HG02588 (cell line): ENCODE measurements around the gene IGFL3.
"Not testable (repeated sequence)": the region's sequence is repeated elsewhere in the genome, so short reads cannot be mapped to it uniquely, and the experiment has no call there.

ENCODE experiments used
- ATAC-seq: cut with Tn5 transposase; IDR thresholded peaks from one replicate; pipeline ENCODE4 v1.9.1; 2021; ENCODE audit warnings: mild to moderate bottlenecking, moderate library complexity; ENCODE audit not compliant: unreplicated experiment

Gene IGFL3

DNA sequence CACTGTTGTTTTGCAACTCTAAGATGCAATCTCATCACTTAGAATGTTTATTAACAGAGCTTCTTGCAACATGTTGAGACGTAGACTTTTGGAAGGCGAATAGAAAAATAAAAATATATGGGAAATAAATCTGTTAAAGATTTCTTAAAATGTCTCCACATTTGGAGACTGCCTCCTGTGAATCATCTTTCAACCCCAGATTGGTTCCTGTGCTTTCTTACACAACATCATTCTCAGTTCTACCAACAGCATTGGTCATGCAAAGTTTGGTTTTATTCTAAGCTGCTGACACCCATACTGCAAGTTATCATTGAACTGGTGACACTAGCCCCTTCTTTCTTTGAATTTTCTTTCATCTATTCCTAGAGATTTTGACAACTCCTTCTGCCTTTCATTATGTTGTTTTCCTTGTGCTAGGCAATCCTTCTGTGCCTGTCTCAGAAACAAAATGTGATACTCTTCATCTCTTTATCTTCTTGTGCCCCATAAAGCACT is 1.6 kb upstream of the IGFL3 start:
- ATAC-seq, result no peak

DNA sequence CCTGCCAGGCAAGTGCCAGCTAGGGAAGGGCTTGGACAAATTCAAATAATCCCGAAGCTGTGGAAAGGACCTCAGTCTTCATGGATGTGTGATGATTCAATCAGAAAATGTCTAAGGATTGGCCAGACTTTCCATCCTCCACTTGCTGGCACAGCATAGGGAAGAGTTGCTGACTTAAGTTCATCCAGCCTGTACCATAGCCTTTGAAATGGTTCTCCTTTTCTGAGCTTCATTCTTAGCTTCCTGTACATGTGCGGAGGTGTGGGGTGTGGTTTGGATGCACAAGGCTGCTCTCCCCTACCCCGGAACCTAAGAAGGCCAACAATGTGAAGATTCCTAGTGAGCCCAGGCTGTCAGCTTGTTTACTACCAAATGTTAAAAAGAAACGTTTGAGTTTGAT is 959 bp upstream of the IGFL3 start:
- ATAC-seq, result no peak

DNA sequence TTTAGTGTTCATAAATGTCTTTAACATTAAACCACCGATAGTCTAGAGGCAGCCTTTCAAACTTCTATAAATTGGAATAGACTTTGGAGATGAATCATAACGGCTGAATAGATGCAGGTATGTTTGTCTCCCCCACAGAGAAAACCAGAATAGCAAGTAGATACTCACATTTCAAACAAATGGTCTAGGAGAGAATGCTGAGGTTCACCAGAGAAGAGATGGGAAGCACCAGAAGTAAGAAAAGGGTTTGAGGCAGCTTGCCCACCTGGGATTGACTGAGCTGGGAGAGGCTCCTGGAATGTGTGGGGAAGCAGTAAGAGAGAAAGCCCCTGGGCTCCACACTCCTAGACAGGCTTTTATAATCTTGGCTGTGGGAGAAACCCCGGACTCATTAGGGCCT is 6.4 kb downstream of the IGFL3 start:
- no peak for ATAC-seq

DNA sequence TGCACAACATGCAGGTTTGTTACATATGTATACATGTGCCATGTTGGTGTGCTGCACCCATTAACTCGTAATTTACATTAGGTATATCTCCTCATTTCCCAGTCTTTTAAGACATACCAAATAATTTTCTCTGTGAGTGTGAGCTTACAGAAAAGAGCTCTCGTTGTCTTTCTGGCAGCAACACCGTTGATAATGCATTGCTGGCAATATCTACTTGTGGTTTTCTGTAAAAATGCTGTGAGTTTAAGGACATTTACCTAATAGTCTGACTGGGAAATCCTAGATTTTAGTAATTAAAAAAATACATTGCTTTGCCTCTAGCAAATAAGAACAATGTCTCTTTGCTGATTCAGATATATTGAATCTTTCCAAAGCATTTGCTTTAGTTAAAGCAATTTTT is 8.4 kb downstream of the IGFL3 start:
- ATAC-seq, result no peak

DNA sequence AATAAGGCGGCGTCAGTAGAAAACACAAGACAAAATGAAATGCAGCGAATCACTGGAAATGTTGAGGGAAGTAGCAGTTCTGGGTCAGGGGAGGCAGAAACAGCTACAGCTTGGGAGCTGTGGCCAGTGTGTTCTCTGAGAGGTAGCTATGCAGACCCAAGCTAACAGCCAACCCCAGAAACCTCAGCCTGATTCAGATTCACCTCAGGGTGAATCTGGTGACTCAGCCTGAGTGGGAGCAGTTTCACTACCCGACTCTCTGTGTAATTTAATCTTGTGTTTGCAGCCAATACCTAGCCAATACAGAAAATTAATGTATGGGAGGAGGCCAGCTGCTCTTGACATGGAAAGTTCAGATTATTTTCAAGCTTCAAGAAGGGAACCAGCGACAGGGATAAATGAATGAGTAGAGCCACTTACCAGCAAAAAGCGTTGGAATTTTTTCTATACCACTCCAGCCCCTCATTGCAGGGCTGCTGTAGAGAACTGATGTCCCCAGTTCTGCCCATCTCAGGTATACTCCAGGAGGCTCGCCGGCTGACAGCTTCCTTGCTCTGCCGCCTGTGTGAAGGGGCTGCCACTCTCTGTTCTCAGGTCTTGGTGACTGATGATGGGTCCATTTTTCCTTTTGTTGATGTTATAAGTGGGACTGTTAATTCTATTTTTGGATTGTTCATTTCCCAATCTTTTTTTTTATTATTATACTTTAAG is 8.9 kb downstream of the IGFL3 start:
- no peak for ATAC-seq

DNA sequence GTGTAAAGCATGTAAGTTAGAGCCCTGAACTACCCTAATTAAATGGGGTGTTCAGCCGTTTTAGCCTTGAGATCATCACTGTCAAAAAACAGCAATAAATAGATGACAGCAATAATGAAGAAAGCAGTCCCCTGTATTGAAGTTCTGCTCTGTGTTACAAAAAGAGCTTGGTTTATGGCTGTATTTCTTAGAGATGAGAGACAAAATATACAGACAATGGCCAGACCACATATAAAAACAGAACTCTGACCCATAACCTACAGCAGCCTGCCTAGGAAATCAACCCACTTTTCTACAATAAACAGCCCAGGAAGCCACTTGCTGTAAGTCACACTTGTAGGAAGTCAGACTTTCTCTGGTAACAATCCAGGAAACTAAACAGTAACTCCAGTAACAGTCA is 10.8 kb downstream of the IGFL3 start:
- ATAC-seq, result no peak

DNA sequence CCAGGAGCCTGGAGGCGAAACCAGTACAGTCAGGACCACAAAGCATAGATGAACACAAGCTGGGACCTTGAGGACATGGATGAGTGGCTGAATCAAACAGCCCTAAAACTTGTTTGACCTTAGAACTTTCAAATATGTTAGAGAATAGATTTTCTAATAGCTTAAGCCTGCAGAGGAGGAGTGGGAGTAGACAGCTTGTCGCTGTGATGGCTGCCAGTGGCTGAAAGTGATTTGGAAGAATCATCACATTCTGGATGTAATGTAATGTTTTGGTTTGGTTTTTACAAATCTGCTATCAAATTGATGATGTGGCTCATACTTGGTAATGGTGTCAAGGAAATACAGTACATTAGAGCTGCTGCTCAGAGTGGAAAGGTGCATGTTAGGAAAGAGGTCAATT is 12.0 kb downstream of the IGFL3 start:
- ATAC-seq, result no peak

DNA sequence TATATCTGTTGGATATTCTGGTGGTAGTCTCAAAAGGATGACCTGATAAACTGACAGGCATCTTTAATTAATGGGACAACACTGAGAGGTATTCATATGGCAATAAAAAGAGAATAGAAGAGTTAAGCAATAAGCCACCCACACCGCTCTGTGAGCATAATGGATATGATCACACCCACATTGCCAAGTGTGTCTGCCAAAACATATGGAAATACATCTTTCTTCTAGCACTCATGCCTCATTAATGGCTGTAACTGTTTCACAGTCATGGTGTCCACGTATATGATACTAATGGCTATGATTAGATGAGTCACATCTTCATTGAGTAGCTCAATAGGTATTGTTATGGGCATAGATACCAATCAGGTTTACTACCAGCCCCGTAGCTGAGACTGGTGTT is 13.1 kb downstream of the IGFL3 start:
- no peak for ATAC-seq

DNA sequence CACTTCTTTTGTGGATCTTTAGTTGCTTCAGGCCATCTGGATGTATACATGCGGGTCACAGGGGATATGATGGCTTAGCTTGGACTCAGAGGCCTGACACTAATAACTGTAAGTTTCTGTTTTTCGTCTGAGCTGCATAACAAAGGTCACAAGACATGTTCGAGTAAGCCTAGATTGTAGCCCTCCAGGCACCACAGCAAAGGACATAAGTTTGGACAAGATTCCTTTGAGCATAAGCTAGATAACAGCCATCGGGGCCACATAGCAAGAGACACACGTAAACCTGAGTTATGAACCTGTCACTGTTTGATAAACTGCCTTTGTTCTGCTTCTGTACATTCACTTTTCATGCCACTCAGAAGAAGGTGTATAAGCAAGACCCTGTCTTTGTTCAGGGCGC is 14.6 kb downstream of the IGFL3 start:
- no peak for ATAC-seq

DNA sequence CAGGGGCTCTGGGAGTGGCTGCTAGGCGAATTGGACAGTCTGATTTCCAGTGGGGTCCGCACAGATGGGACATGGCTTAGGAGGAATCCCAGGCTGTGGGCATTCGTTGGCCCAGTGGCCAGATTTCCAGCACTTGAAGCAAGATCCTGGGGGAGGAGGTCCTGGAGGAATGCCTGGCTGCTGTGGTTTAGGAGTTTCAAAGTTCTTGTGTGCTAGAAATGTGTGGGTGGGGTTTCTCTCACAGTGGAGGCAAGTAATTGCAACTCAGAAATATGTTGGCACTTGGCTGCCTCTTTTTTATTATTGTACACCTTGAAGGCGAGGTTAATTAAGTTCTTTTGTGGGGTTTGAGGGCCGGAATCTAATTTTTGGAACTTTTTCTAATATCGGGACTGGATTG is 17.1 kb downstream of the IGFL3 start:
- no peak for ATAC-seq

DNA sequence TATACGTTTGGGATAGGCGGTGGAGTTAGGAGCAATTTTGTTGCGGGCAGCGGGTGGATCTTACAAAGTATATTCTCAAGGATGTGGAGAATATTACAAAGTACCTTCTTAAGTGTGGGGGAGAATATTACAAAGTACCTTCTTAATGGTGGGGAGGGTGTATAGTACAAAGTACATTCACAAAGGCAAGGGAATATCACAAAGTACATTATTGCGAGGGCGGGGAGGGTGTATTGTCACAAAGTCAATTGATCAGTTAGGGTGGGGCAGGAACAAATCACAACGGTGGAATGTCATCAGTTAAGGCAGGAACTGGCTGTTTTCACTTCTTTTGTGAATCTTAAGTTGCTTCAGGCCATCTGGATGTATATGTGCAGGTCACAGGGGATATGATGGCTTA is 22.2 kb downstream of the IGFL3 start:
- ATAC-seq, result not testable (repeated sequence)

DNA sequence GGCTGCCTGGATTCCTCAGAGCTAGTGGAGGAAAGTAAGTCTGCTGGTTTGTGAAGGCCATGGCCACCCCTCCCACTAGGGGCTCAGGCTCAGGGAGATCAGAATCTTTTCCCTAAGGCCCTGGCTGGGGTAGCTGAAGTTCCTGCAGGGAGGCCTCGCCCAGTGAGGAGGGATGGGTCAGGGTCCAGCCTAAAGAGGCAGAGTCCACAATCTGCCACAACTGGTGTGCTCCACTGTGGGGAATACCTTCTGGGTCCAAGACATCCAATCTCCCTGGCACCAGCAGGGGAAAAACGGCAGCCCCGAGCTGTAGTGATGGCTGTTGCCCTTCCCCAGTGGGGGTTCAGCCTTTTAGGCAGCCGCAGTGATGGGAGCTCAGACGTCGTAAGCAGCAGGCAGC is 23.2 kb downstream of the IGFL3 start:
- ATAC-seq, result no peak

DNA sequence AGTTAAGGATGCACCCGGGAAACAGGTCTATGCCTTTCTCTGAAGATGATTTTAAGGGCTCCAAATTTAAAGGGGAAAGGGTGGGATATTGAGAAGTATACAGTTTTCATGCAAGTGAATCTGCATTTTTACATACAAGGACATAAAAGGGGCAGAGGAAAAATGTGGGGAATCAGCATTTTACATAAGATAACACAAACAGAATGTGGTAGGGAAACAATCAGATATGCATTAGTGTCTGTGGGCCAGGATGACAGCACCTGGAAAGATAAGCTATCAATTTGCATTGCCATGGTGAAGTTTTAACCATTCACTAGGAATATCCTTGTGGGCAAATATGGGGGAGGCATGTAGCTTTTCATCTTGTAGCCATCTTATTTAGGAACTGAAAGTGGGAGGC is 24.1 kb downstream of the IGFL3 start:
- no peak for ATAC-seq

DNA sequence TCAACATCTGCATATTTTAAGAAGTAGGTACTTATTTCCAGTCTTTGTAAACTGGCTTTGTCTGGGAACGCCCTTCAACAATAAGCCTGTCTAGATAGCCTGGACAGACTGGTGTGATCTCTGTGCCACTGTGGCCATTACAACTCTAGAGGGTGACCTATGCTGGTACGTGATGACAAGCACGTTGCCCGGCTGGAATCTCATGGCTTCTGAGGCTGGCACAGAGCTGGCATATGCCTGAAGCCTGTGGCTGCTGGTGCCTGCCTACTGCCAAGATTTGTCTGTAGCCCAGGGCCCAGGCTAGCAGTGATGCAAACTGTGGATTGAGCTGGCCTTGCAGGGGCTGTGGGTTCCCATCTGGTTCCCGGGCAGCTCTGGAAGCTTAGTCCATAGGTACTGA is 34.0 kb downstream of the IGFL3 start:
- no peak for ATAC-seq

DNA sequence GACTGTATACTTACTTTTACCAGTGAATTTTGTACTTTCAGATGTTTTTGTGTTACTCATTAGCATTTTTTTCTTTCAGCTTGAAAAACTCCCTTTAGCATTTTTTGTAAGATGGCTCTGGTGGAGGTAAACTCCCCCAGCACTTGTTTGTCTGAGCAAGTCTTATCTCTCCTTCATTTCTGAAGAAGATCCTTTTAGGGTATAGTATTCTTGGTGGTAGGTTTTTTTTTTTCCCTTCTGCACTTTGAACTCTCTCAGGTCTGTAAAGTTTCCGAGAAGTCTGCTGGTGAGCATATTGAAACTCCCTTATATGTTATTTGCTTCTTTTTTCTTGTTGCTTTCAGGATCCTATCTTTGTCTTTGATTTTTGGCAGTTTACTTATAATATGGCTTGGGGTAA is 35.1 kb downstream of the IGFL3 start:
- ATAC-seq, result no peak

DNA sequence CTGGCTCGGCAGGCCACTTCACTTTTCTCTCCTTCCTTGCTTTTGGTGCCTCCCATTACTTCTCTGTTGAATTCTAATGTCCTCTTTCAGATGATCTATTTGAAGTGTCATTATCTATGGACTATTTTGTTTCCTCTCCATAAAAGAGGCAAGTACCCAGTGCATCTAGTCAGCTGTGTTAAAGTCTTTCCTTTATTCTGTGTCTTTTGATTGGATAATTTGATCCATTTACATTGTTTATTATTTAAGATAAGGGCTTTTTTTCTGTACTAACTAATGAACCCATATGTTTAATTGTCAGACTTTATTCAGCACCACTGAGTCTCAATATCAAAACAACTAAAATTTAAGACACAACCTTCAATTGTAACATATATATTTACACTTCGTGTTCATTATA is 36.4 kb downstream of the IGFL3 start:
- ATAC-seq, result no peak

DNA sequence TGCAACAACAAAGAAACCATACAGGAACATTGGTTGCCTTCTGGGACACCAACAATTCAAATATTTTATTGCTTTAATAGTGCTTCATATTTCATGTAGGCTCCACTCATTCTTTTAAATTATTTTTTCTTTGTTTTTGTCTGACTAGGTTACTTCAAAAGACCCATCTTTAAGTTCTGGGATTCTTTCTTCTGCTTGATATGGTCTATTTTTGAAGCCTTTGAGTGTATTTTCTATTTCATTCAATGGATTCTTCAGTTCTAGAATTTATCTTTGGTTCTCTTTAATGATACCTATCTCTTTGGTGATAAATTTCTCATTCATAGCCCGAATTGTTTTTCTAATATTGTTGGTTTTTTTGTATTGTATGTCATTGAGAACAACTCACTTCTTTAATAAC is 38.6 kb downstream of the IGFL3 start:
- no peak for ATAC-seq

DNA sequence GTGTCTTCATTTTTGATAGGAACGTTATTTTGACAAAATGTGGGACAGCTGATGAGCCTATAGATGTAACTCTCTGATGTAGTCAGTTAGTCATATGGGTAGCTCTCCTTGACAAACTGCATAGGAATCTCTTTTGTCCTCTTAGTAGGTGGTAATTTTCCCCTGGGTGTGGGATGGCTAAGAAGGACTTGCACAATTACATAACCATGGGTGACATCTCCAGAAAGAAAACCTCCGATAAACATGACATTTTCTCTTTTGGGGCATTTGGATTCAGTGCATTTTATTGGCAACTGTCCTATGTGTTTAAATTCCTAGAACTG is 41.8 kb downstream of the IGFL3 start:
- no peak for ATAC-seq

DNA sequence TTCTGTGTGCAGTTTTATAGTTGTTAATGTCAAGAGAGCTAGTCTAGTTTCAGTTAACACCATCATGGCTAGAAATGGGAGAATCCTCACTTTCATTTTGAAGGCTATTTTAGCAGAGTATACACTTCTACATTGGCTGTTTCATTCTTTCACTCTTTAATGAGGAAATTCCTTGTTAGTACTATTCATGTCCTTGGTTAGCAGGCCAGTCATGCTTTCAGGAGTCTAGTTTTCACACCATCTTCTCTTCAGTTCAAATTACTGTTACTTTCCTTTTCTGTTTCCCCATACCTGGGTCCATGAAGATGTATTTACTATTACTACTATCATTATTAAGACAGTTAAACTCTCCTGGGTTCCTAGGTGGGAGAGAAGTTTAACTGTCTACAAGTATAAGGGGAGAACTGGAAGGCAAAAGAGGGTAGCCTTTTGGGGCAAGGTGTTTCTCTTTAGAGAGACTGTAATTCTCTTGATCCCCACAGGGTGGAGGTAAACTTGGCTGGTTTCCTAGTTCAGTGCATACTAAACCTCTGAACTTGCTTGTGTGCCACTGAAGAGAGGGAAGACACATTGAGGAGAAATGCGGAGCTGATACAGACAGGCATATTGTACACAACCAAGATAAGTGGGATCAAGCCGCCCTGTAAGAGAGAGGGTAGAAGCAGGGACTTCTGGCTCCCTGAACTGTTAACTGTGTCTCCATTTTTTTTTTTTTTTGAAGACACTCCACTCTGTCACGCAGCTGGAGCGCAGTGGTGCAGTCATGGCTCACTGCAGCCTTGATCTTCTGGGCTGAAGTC is 42.4 kb downstream of the IGFL3 start:
- no peak for ATAC-seq

DNA sequence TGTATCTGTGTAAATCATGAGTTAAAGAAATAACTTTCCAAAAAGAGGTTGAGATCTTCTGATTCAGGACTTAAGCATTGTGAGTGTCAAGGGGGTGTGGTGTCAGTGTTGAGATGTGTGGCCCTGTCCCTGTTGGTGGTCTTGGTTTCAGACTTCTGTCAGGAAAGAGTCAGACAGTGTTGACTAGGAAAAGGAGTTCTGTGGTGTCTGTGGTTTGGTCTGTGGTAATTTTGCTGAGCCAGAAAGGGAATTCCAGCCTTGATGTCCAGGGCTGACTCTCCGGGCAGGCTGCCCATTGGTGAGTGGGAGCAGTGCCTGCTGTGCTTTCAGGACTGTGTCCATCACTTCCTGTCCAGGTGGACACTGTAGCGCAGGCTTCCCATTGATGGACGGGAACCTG is 43.9 kb downstream of the IGFL3 start:
- no peak for ATAC-seq

DNA sequence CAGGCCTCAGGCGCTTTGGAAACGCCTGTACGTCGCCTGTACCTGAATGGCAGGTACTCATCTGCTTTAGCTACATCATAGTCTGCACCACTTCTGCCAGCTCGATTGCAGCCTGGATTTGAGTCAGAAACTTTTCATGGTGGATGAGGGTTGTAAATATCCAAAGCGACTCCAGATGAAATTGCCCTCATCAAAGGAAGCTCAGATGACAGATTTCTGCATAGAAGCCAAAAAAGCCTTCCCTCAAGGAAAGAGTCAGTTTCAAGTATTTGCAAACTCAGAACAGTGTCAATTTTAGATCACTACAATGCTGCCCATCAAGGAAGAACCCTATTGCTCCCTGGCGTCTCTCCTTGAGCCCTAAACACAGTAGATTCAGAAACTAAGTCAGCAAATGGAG is 44.9 kb downstream of the IGFL3 start:
- ATAC-seq, result no peak

DNA sequence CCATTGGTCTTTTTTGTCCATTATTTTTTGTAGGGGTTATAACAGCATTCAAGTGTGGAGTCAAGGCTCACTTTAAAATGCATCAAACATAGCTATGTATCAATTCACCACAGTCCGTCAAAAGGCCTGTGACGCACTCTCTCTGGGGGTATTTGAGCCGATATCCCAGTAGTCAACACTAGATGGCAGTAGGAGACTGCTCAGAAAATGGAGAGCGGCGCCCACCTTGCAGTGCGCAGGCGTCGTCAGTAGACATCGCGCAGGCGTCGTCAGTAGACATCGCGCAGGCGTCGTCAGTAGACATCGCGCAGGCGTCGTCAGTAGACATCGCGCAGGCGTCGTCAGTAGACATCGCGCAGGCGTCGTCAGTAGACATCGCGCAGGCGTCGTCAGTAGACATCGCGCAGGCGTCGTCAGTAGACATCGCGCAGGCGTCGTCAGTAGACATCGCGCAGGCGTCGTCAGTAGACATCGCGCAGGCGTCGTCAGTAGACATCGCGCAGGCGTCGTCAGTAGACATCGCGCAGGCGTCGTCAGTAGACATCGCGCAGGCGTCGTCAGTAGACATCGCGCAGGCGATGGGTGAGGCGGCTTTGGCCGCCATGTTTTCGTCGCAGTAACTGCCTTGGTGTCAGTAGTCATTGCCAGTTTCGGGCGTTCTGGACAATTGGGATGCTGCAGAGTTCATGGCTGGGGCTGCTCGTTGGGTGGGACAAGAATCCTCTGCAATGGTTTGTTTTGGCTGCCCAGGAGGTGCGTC is 45.7 kb downstream of the IGFL3 start:
- not testable (repeated sequence) for ATAC-seq
